ENCODE results near the gene EIF5A2.

DNA sequence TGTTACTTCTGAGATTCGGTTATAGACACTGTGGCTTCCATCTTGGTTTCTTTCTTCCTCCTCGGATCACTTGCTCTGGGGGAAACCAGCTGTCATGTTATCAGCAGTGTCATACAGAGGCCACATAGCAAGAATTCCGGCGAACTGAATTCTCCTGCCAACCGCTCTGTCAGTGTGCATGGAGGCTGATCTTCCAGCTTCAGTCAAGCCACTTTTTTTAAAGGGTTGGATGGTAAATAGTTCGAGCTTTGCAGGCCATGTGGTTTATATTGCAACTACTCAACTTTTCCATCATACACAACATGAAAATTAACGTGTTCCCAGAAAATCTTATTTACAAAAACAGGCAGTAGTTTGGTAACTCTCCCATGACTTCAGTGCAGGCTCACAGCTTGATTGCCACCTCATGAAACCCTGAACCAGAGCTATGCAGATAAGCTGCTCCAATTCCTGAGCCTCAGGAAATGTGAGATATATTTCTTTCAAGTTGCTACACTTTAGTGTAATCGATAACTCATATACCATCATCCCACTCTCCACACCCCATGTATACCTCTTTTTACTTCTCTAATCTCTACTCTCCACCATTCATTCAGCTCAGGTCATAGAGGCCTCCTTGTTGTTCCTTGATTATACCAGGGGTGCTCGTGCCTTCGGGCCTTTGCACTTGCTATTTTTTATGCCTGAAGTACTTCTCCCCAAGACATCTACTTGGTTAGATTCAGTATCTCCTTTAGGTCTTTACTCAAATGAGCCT lies 45.6 kb downstream of the EIF5A2 start:
- TF ChIP-seq, protein P1, sequence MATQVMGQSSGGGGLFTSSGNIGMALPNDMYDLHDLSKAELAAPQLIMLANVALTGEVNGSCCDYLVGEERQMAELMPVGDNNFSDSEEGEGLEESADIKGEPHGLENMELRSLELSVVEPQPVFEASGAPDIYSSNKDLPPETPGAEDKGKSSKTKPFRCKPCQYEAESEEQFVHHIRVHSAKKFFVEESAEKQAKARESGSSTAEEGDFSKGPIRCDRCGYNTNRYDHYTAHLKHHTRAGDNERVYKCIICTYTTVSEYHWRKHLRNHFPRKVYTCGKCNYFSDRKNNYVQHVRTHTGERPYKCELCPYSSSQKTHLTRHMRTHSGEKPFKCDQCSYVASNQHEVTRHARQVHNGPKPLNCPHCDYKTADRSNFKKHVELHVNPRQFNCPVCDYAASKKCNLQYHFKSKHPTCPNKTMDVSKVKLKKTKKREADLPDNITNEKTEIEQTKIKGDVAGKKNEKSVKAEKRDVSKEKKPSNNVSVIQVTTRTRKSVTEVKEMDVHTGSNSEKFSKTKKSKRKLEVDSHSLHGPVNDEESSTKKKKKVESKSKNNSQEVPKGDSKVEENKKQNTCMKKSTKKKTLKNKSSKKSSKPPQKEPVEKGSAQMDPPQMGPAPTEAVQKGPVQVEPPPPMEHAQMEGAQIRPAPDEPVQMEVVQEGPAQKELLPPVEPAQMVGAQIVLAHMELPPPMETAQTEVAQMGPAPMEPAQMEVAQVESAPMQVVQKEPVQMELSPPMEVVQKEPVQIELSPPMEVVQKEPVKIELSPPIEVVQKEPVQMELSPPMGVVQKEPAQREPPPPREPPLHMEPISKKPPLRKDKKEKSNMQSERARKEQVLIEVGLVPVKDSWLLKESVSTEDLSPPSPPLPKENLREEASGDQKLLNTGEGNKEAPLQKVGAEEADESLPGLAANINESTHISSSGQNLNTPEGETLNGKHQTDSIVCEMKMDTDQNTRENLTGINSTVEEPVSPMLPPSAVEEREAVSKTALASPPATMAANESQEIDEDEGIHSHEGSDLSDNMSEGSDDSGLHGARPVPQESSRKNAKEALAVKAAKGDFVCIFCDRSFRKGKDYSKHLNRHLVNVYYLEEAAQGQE (IDR thresholded peaks at IDR 0.05; ENCODE audit: insufficient read depth in 1 of 2, low read depth in 2 of 2, low read length in 2 of 2), result no peak
- TF ChIP-seq TAF1 (IDR thresholded peaks at IDR 0.05; ENCODE audit: borderline replicate concordance, insufficient read depth, low read length), result no peak
